Activated naive CD8-positive, alpha-beta T cell treated with anti-CD3 and anti-CD28 coated beads, Interleukin-2, amount 10 ng/mL, durations not matched to agents 7 days and 5 days (primary cell): ENCODE results near the gene RGS3. TPM values are rescaled to one million over a fixed set of nuclear protein-coding genes. Genes with fewer than 3 reads are reported as not detected.

ENCODE experiments used
- ATAC-seq: fragments of 150-1000 bp; cut with Tn5 transposase; one replicate; pipeline ENCODE4 v1.10.0; 2021; ENCODE audit warnings: low read depth, moderate library complexity
- POLR2A ChIA-PET: fragments of 350-600 bp; sonication (Branson Sonifier 250); formaldehyde crosslinking; loops from one replicate; lab custom pipeline; 2021; ENCODE audit warnings: antibody characterized with exemption; lab: Charles Lee
- DNase-seq: peaks from one replicate; pipeline ENCODE4 v3.0.0; 2021
- H3K27ac Mint-ChIP-seq: one replicate; pipeline ENCODE4 v1.8.0; 2022; ENCODE audit warnings: mild to moderate bottlenecking, mixed read lengths
- H3K27me3 Mint-ChIP-seq: one replicate; pipeline ENCODE4 v1.8.0; 2022; ENCODE audit warnings: mild to moderate bottlenecking, moderate library complexity, mixed read lengths
- H3K36me3 Mint-ChIP-seq: one replicate; pipeline ENCODE4 v1.8.0; 2021; ENCODE audit warnings: mild to moderate bottlenecking, mixed read lengths
- H3K4me1 Mint-ChIP-seq: one replicate; pipeline ENCODE4 v1.8.0; 2021; ENCODE audit warnings: mixed read lengths
- H3K4me3 Mint-ChIP-seq: one replicate; pipeline ENCODE4 v1.8.0; 2022; ENCODE audit warnings: mild to moderate bottlenecking, moderate library complexity, mixed read lengths
- H3K9me3 Mint-ChIP-seq: one replicate; pipeline ENCODE4 v1.8.0; 2021; ENCODE audit warnings: mixed read lengths
- total RNA-seq, 2 experiments: library from RNA; stranded (reverse); gene quantifications; one replicate each; pipeline ENCODE4 v1.2.3, GENCODE V29; 2021

Gene RGS3
- total RNA-seq, 2 experiments from 2014 or later, result 63.2 to 65.5 TPM

- no peak for DNase-seq
- H3K4me3 Mint-ChIP-seq, result no peak overlapping the region
- peaks cover 3% of the 10 kb centered on the region for H3K4me1 Mint-ChIP-seq
Observed at GRCh38 chr9:113614843-113615648, 151.5 kb downstream of the RGS3 start.

GRCh38 chr9:113616116-113616515 lies 152.6 kb downstream of the RGS3 start:
- H3K27me3 Mint-ChIP-seq, result no peaks in the 10 kb centered on the region
- peaks cover 3% of the 10 kb centered on the region for H3K4me1 Mint-ChIP-seq
- POLR2A ChIA-PET, result no interaction called here
- H3K4me3 Mint-ChIP-seq, result no peak overlapping the region
- no peaks in the 10 kb centered on the region for H3K9me3 Mint-ChIP-seq
- H3K36me3 Mint-ChIP-seq, result no peaks in the 10 kb centered on the region
- no peak overlapping the region for H3K27ac Mint-ChIP-seq
- DNase-seq (no peak), ATAC-seq (no peak)

More at GRCh38 chr9:113614843-113615648, 151.5 kb downstream of the RGS3 start:
- Mint-ChIP-seq H3K36me3 (no peaks in the 10 kb centered on the region), H3K27ac (no peak overlapping the region), H3K27me3 (no peaks in the 10 kb centered on the region), H3K9me3 (no peaks in the 10 kb centered on the region)
- POLR2A ChIA-PET, result no interaction called here
- no peak for ATAC-seq

- POLR2A ChIA-PET, result no interaction called here
- no peak overlapping the region for H3K27ac Mint-ChIP-seq
Observed at GRCh38 chr9:113616621-113617496, 153.3 kb downstream of the RGS3 start.

GRCh38 chr9:113617550-113617949 lies 154.0 kb downstream of the RGS3 start:
- no peaks in the 10 kb centered on the region for H3K36me3 Mint-ChIP-seq
- DNase-seq (no peak), ATAC-seq (no peak)
- H3K9me3 Mint-ChIP-seq, result no peaks in the 10 kb centered on the region
- H3K4me1 Mint-ChIP-seq, result peaks cover 8% of the 10 kb centered on the region
- no peak overlapping the region for H3K4me3 Mint-ChIP-seq
- no peak overlapping the region for H3K27ac Mint-ChIP-seq
- no peaks in the 10 kb centered on the region for H3K27me3 Mint-ChIP-seq
- POLR2A ChIA-PET, result no interaction called here

More at GRCh38 chr9:113616621-113617496, 153.3 kb downstream of the RGS3 start:
- DNase-seq (no peak), ATAC-seq (no peak)
- peaks cover 6% of the 10 kb centered on the region for H3K4me1 Mint-ChIP-seq
- no peak overlapping the region for H3K4me3 Mint-ChIP-seq
- H3K27me3 Mint-ChIP-seq, result no peaks in the 10 kb centered on the region
- no peaks in the 10 kb centered on the region for H3K9me3 Mint-ChIP-seq
- no peaks in the 10 kb centered on the region for H3K36me3 Mint-ChIP-seq

- H3K4me3 Mint-ChIP-seq, result no peak overlapping the region
- H3K36me3 Mint-ChIP-seq, result no peaks in the 10 kb centered on the region
- H3K27ac Mint-ChIP-seq, result no peak overlapping the region
- ATAC-seq (no peak), DNase-seq (no peak)
- no peaks in the 10 kb centered on the region for H3K9me3 Mint-ChIP-seq
- H3K4me1 Mint-ChIP-seq, result peaks cover 9% of the 10 kb centered on the region
- H3K27me3 Mint-ChIP-seq, result no peaks in the 10 kb centered on the region
- POLR2A ChIA-PET, result no interaction called here
Observed at GRCh38 chr9:113618836-113619490, 155.4 kb downstream of the RGS3 start.

GRCh38 chr9:113619491-113620376 lies 156.2 kb downstream of the RGS3 start:
- no peak for DNase-seq
- Mint-ChIP-seq H3K27me3 (no peaks in the 10 kb centered on the region), H3K9me3 (no peaks in the 10 kb centered on the region), H3K27ac (no peak overlapping the region), H3K4me3 (no peak overlapping the region), H3K36me3 (no peaks in the 10 kb centered on the region), H3K4me1 (peaks cover 9% of the 10 kb centered on the region)
- POLR2A ChIA-PET, result no interaction called here
- ATAC-seq, result no peak

GRCh38 chr9:113620377-113621161 lies 157.0 kb downstream of the RGS3 start:
- no peak overlapping the region for H3K27ac Mint-ChIP-seq
- no peaks in the 10 kb centered on the region for H3K27me3 Mint-ChIP-seq
- ATAC-seq, result no peak
- no peaks in the 10 kb centered on the region for H3K36me3 Mint-ChIP-seq
- POLR2A ChIA-PET, result no interaction called here
- H3K4me1 Mint-ChIP-seq, result peaks cover 7% of the 10 kb centered on the region
- H3K4me3 Mint-ChIP-seq, result no peak overlapping the region
- H3K9me3 Mint-ChIP-seq, result no peaks in the 10 kb centered on the region
- DNase-seq, result no peak

- POLR2A ChIA-PET, result no interaction called here
- Mint-ChIP-seq H3K27me3 (no peaks in the 10 kb centered on the region), H3K4me1 (peaks cover 6% of the 10 kb centered on the region), H3K36me3 (no peaks in the 10 kb centered on the region), H3K9me3 (no peaks in the 10 kb centered on the region), H3K27ac (no peak overlapping the region), H3K4me3 (no peak overlapping the region)
- ATAC-seq (no peak), DNase-seq (no peak)
Observed at GRCh38 chr9:113621309-113621791, 157.8 kb downstream of the RGS3 start.

GRCh38 chr9:113621980-113622379 lies 158.5 kb downstream of the RGS3 start:
- no peak overlapping the region for H3K27ac Mint-ChIP-seq
- no peaks in the 10 kb centered on the region for H3K9me3 Mint-ChIP-seq
- H3K36me3 Mint-ChIP-seq, result no peaks in the 10 kb centered on the region
- POLR2A ChIA-PET, result no interaction called here
- no peaks in the 10 kb centered on the region for H3K27me3 Mint-ChIP-seq
- no peak for DNase-seq
- no peak for ATAC-seq
- H3K4me3 Mint-ChIP-seq, result no peak overlapping the region
- peaks cover 6% of the 10 kb centered on the region for H3K4me1 Mint-ChIP-seq

- DNase-seq (no peak), ATAC-seq (peak; percentile 36)
- H3K27me3 Mint-ChIP-seq, result no peaks in the 10 kb centered on the region
- POLR2A ChIA-PET, result no interaction called here
- no peaks in the 10 kb centered on the region for H3K9me3 Mint-ChIP-seq
- H3K36me3 Mint-ChIP-seq, result no peaks in the 10 kb centered on the region
- no peak overlapping the region for H3K27ac Mint-ChIP-seq
- peaks cover 6% of the 10 kb centered on the region for H3K4me1 Mint-ChIP-seq
- H3K4me3 Mint-ChIP-seq, result no peak overlapping the region
Observed at GRCh38 chr9:113622600-113623400, 159.3 kb downstream of the RGS3 start.

- H3K4me1 Mint-ChIP-seq, result peaks cover 6% of the 10 kb centered on the region
- no peaks in the 10 kb centered on the region for H3K9me3 Mint-ChIP-seq
- H3K27me3 Mint-ChIP-seq, result peaks cover 4% of the 10 kb centered on the region
- ATAC-seq, result no peak
- H3K36me3 Mint-ChIP-seq, result no peaks in the 10 kb centered on the region
- no peak overlapping the region for H3K27ac Mint-ChIP-seq
- DNase-seq, result no peak
- POLR2A ChIA-PET, result no interaction called here
- H3K4me3 Mint-ChIP-seq, result no peak overlapping the region
Observed at GRCh38 chr9:113623851-113624485, 160.4 kb downstream of the RGS3 start.
